ENCODE data around the gene ADPRS. TPM values are rescaled to one million over a fixed set of nuclear protein-coding genes. Genes with fewer than 3 reads are reported as not detected.

Gene ADPRS
- total RNA-seq, 1 experiment from 2014 or later: 27.8 TPM

DNA sequence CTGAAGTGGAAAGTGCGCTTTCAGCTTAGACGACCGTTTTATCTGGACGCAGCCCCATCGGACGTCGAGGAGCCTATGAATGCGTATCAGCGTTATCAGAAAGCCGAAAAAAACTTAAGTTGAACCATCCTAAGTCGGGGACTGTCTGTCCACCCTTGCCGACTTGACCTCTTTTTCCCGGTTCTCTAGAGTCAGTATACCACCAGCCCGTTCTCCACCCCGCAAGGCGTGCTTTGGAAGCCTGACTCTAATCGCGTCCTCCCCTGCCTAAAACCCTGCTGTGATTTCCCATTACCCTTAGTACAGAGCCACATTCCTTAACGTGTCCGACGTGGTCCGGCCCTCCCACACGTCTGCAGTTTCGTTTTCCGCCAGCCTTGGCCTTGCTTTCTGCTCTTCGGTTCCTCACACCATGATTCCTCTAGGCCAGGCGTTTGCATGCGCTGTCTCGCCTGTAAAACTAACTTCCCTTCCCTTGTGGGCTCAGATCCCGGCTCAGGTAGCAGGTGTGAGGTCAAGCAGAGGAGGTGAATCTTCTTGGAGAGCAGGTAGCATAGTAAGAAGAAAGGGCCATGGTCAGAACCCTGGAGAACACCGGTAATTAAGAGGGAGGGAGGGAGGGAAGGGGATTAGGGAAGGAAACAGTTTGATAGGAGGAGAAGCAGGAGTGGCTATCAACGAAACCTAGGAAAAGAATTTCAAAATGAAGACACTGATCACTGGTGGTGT, 865 bp downstream of the ADPRS start:
- peaks cover 21 to 38% (median 36%) of the 10 kb centered on the region in 3 experiments; a peak in 6 of 7 replicates for H3K36me3 Mint-ChIP-seq (ENCODE audit: insufficient read depth in 1 of 3, low read depth in 3 of 3)
- H3K79me1 ChIP-seq (ENCODE audit: insufficient read depth, low read depth, low read length, poor library complexity, severe bottlenecking): no peaks in the 10 kb centered on the region
- no peak overlapping the region for H2BK5ac ChIP-seq (ENCODE audit: insufficient read length, low read length)
- no peaks in the 10 kb centered on the region; a peak in 1 of 5 replicates for H3K9me3 Mint-ChIP-seq
- H2AK5ac ChIP-seq (ENCODE audit: insufficient read length, low read length): no peak overlapping the region
- no peak overlapping the region for H2BK15ac ChIP-seq (ENCODE audit: low read depth, low read length)
- no peak overlapping the region for H3K18ac ChIP-seq (ENCODE audit: insufficient read length, low read depth, low read length)
- peak overlapping the region; percentile 63 for H3K9ac ChIP-seq (ENCODE audit: extremely low read depth, insufficient read length, low read length)
- peaks cover 6% of the 10 kb centered on the region for H3K27me3 Mint-ChIP-seq (ENCODE audit: low read depth)
- peaks cover 2% of the 10 kb centered on the region; the same call in 1 of the 2 replicates for H3K79me2 ChIP-seq (ENCODE audit: insufficient read depth, low read length)
- H2BK120ac ChIP-seq (ENCODE audit: low read depth, low read length, poor library complexity, severe bottlenecking): no peak overlapping the region
- no CpG with 5 or more reads among the region's 32 CpGs for WGBS (ENCODE audit: extremely low coverage, insufficient read length, low lambda C conversion rate)
- no peak overlapping the region for H3K56ac ChIP-seq (ENCODE audit: insufficient read length, low read depth, low read length)
- H2BK20ac ChIP-seq (ENCODE audit: low read depth, low read length, poor library complexity, severe bottlenecking): no peak overlapping the region
- H3K23me2 ChIP-seq (ENCODE audit: insufficient read length, low read depth, low read length, poor library complexity, severe bottlenecking): peaks cover 6% of the 10 kb centered on the region
- H3K4me3 Mint-ChIP-seq: peak overlapping the region; percentile 87
- peak overlapping the region; percentile 91 for H3K4me2 ChIP-seq (ENCODE audit: insufficient read depth, insufficient read length, low read length)
- no peaks in the 10 kb centered on the region for H3K9me3 ChIP-seq (ENCODE audit: control insufficient read depth, low read depth, low read length)
- no peaks in the 10 kb centered on the region for H4K20me1 ChIP-seq (ENCODE audit: control insufficient read depth, insufficient read depth, insufficient read length)
- H3T11ph ChIP-seq (ENCODE audit: low read length): no peak overlapping the region
- no peaks in the 10 kb centered on the region for H3K27me3 ChIP-seq (ENCODE audit: insufficient read depth, low read length)
- H4K5ac ChIP-seq (ENCODE audit: insufficient read length, low read depth, low read length): no peak overlapping the region
- no peak overlapping the region for H3K27ac ChIP-seq (ENCODE audit: insufficient read length, low read depth, low read length)
- no peak for DNase-seq
- H4K8ac ChIP-seq (replicated peaks; ENCODE audit: insufficient read length, low read depth, low read length): no peak overlapping the region
- no peak overlapping the region for H3K23ac ChIP-seq (ENCODE audit: insufficient read length, low read depth, low read length)
- H2BK12ac ChIP-seq (ENCODE audit: insufficient read length, low read depth, low read length): no peak overlapping the region
- TF ChIP-seq, protein P1, sequence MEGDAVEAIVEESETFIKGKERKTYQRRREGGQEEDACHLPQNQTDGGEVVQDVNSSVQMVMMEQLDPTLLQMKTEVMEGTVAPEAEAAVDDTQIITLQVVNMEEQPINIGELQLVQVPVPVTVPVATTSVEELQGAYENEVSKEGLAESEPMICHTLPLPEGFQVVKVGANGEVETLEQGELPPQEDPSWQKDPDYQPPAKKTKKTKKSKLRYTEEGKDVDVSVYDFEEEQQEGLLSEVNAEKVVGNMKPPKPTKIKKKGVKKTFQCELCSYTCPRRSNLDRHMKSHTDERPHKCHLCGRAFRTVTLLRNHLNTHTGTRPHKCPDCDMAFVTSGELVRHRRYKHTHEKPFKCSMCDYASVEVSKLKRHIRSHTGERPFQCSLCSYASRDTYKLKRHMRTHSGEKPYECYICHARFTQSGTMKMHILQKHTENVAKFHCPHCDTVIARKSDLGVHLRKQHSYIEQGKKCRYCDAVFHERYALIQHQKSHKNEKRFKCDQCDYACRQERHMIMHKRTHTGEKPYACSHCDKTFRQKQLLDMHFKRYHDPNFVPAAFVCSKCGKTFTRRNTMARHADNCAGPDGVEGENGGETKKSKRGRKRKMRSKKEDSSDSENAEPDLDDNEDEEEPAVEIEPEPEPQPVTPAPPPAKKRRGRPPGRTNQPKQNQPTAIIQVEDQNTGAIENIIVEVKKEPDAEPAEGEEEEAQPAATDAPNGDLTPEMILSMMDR (conservative IDR thresholded peaks at IDR 0.05): no peak
- H3K4me1 ChIP-seq (ENCODE audit: insufficient read depth, low read length): no peaks in the 10 kb centered on the region
- H3K4me1 Mint-ChIP-seq: peaks cover 14 to 22% of the 10 kb centered on the region in 2 experiments
- H4K91ac ChIP-seq (ENCODE audit: insufficient read length, low read depth, low read length): no peak overlapping the region
- peak overlapping the region; percentile 41 to 90 (median 46); a peak in 6 of 7 replicates for H3K27ac Mint-ChIP-seq
- no peak overlapping the region for H3K4ac ChIP-seq (ENCODE audit: low read depth, low read length)
- H3K14ac ChIP-seq (ENCODE audit: insufficient read depth, low read length): no peak overlapping the region
- H2AFZ ChIP-seq (ENCODE audit: low read length): no peak overlapping the region
